HG03460 (cell line): ENCODE results near the gene DIP2C.
"Not testable (repeated sequence)": the region's sequence is repeated elsewhere in the genome, so short reads cannot be mapped to it uniquely, and the experiment has no call there.

Experiments used
- ATAC-seq: cut with Tn5 transposase; IDR thresholded peaks from one replicate; pipeline ENCODE4 v1.9.1; 2021; ENCODE audit not compliant: unreplicated experiment

The DIP2C gene

GRCh38 chr10:614790-615582 lies 74.5 kb downstream of the DIP2C start:
- ATAC-seq, result no peak

- ATAC-seq, result no peak
Observed at GRCh38 chr10:614139-614711, 75.2 kb downstream of the DIP2C start.

GRCh38 chr10:613271-614138 lies 76.0 kb downstream of the DIP2C start:
- ATAC-seq, result no peak

GRCh38 chr10:612696-613095 lies 76.8 kb downstream of the DIP2C start:
- no peak for ATAC-seq

- ATAC-seq, result not testable (repeated sequence)
Observed at GRCh38 chr10:610642-611305, 78.7 kb downstream of the DIP2C start.

GRCh38 chr10:609868-610545 lies 79.5 kb downstream of the DIP2C start:
- no peak for ATAC-seq

- no peak for ATAC-seq
Observed at GRCh38 chr10:609262-609658, 80.2 kb downstream of the DIP2C start.

- ATAC-seq, result no peak
Observed at GRCh38 chr10:608331-609261, 80.9 kb downstream of the DIP2C start.

- no peak for ATAC-seq
Observed at GRCh38 chr10:607545-608185, 81.8 kb downstream of the DIP2C start.

- ATAC-seq, result no peak
Observed at GRCh38 chr10:606762-607544, 82.5 kb downstream of the DIP2C start.

- ATAC-seq, result no peak
Observed at GRCh38 chr10:605632-606325, 83.7 kb downstream of the DIP2C start.

- ATAC-seq, result no peak
Observed at GRCh38 chr10:604716-605631, 84.5 kb downstream of the DIP2C start.

GRCh38 chr10:603745-604144 lies 85.7 kb downstream of the DIP2C start:
- ATAC-seq, result no peak

GRCh38 chr10:602391-603005 lies 87.0 kb downstream of the DIP2C start:
- ATAC-seq, result no peak

- ATAC-seq, result no peak
Observed at GRCh38 chr10:601660-601963, 87.9 kb downstream of the DIP2C start.

- no peak for ATAC-seq
Observed at GRCh38 chr10:600876-601659, 88.4 kb downstream of the DIP2C start.
